ENCODE measurements around the gene NEUROD1.

Gene NEUROD1

GRCh38 chr2:181683518-181684453, 3.5 kb upstream of the NEUROD1 start:
- TF ChIP-seq GATA3 (IDR thresholded peaks at IDR 0.05; ENCODE audit: low read depth, low read length), result no peak
- no peak for TF ChIP-seq GATA2 (IDR thresholded peaks at IDR 0.05; ENCODE audit: low read depth, low read length)

GRCh38 chr2:181682795-181683517, 2.6 kb upstream of the NEUROD1 start:
- no peak for TF ChIP-seq GATA2 (IDR thresholded peaks at IDR 0.05; ENCODE audit: low read depth, low read length)
- no peak for TF ChIP-seq GATA3 (IDR thresholded peaks at IDR 0.05; ENCODE audit: low read depth, low read length)

GRCh38 chr2:181682026-181682789, 1.9 kb upstream of the NEUROD1 start:
- TF ChIP-seq GATA2 (IDR thresholded peaks at IDR 0.05; ENCODE audit: low read depth, low read length), result no peak
- no peak for TF ChIP-seq GATA3 (IDR thresholded peaks at IDR 0.05; ENCODE audit: low read depth, low read length)

DNA sequence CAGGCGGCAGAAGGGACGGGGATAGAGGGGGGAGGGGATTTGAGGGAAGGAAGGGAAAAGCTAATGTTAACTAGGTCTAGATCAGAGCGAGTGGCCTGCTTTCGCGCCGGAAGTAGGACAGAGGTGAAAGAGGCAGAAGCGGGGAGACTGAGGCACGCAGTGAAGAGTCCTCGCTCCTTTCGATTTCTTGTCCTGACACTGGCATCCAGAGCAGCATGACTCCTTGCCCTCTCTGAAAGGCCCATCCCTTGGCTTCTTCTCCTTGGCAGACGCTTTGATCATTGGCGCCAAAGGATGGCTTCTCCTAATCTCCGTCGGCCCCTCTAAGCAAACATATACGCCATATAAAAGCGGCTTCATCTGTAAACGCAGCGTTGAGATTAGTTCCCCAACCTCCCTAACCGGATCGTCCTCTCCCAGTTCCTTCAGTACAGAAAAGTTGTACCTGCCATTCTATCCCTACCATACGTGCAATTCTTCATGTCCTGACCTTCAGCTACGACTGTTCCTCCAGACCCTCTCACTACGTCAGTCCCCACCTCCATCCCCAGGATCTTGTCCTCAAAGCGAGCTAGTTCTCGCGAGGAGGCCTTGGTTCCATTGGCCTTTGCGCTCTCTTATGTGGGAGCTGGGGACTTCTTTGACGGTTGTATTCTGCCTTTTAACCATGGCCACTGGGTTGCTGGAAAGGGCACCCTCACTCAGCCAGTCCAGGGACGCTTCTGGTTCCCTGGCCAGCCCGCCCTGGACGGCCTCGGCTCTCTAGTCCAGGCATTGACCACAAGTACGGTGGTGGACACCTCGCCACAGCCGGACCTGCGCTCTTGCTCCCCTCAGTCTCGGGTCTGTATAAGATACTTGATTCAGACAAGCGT, 857 bp upstream of the NEUROD1 start:
- TF ChIP-seq GATA2 (IDR thresholded peaks at IDR 0.05; ENCODE audit: low read depth, low read length) (no peak), GATA3 (IDR thresholded peaks at IDR 0.05; ENCODE audit: low read depth, low read length) (no peak)

- TF ChIP-seq GATA3 (IDR thresholded peaks at IDR 0.05; ENCODE audit: low read depth, low read length), result no peak
- no peak for TF ChIP-seq GATA2 (IDR thresholded peaks at IDR 0.05; ENCODE audit: low read depth, low read length)
Measured at GRCh38 chr2:181679544-181679979, 755 bp downstream of the NEUROD1 start.

DNA sequence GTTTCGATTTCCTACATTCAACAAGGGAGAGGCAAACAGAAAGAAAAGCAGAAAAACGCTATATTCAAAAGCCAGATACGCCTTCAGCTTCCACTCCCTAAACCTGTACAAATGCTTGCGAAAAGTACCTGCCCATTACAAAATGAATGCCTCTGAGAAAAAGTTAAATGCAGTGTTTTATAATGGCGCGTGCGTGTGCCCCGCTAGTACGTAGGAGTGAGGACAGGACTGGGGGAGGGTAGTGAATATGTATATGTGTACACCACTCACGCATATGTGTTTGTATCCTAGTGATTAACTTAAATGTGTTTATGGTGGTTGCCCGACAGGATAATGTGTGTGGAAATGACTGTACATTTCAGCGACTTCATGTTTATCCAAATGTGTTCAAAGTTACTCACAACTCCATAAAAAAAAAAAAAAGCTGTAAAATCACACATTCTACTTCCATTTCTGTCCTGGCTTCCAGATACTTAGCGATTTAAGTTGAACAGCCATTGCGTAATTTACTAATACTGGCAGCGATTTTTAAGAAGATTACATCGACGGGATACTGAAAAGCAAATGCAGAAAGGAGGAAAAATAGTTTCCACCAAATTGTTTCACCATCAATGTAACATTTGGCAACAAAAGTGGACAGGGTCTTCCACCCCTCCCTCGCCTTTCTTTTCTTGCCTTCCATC, 1.3 kb downstream of the NEUROD1 start:
- TF ChIP-seq GATA2 (IDR thresholded peaks at IDR 0.05; ENCODE audit: low read depth, low read length) (no peak), GATA3 (IDR thresholded peaks at IDR 0.05; ENCODE audit: low read depth, low read length) (no peak)

DNA sequence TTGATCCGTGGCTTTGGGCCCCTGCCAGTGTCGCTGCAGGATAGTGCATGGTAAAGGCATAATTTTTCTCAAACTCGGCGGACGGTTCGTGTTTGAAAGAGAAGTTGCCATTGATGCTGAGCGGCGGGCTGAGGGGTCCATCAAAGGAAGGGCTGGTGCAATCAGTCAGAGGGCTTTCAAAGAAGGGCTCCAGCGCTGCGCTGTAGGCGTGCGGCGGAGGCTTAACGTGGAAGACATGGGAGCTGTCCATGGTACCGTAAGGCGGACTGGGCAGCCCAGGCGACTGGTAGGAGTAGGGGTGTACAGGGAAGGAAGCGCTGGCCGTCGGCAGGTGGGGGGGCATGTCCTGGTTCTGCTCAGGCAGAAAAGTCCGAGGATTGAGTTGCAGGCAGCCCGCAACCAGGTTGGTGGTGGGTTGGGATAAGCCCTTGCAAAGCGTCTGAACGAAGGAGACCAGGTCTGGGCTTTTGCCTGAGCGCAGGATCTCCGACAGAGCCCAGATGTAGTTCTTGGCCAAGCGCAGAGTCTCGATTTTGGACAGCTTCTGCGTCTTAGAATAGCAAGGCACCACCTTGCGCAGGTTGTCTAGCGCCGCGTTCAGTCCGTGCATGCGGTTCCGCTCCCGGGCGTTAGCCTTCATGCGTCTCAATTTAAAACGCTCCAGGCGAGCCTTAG, 2.3 kb downstream of the NEUROD1 start:
- TF ChIP-seq GATA3 (IDR thresholded peaks at IDR 0.05; ENCODE audit: low read depth, low read length) (no peak), GATA2 (IDR thresholded peaks at IDR 0.05; ENCODE audit: low read depth, low read length) (no peak)

GRCh38 chr2:181675254-181675653, 5.1 kb downstream of the NEUROD1 start:
- TF ChIP-seq GATA3 (IDR thresholded peaks at IDR 0.05; ENCODE audit: low read depth, low read length) (no peak), GATA2 (IDR thresholded peaks at IDR 0.05; ENCODE audit: low read depth, low read length) (no peak)

DNA sequence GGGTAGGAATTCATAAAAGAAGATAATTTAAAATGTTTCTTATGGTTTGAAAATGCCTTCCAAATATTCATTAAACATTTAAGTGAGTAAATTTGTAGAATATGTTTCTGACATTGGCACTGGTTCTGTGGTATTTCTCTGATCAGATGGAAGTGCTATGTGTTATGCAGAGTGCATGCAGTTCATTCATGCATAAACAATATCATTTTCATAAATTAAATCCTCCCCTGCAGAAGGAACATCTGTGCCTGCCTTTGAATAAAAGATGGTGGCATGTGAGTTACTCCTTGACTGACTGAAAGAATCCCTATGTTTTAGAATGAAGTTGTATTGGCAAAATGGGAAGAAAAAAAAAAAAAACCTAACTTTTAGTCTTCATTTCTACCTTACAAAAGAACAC, 5.9 kb downstream of the NEUROD1 start:
- TF ChIP-seq GATA3 (IDR thresholded peaks at IDR 0.05; ENCODE audit: low read depth, low read length), result no peak

GRCh38 chr2:181673173-181673572, 7.1 kb downstream of the NEUROD1 start:
- TF ChIP-seq GATA2 (IDR thresholded peaks at IDR 0.05; ENCODE audit: low read depth, low read length), result no peak
- TF ChIP-seq GATA3 (IDR thresholded peaks at IDR 0.05; ENCODE audit: low read depth, low read length), result no peak

- TF ChIP-seq GATA2 (IDR thresholded peaks at IDR 0.05; ENCODE audit: low read depth, low read length) (no peak), GATA3 (IDR thresholded peaks at IDR 0.05; ENCODE audit: low read depth, low read length) (no peak)
Measured at GRCh38 chr2:181672255-181673008, 7.9 kb downstream of the NEUROD1 start.

- TF ChIP-seq GATA3 (IDR thresholded peaks at IDR 0.05; ENCODE audit: low read depth, low read length) (0 out of 2 replicates have a peak, but pooled peaks have one; percentile 54), GATA2 (IDR thresholded peaks at IDR 0.05; ENCODE audit: low read depth, low read length) (peak; percentile 67; the same call in 1 of the 2 replicates)
Measured at GRCh38 chr2:181670632-181671031, 9.7 kb downstream of the NEUROD1 start.
